Heart left ventricle (tissue), 13 donors: ENCODE data around the gene LGALS13.

Source experiments
- CTCF ChIP-seq, 12 donors: fragments of 200-600 bp; sonication (generic) in 4 of 12; IDR thresholded peaks; one replicate each; pipeline versions ENCODE4 v1.5.0 to v1.8.0; 2018 to 2022; ENCODE audit warnings: antibody characterized with exemption in 12 of 12, mild to moderate bottlenecking in 5 of 12
- POLR2A ChIP-seq, 2 donors: fragments of 450-650 bp; IDR thresholded peaks; one replicate each; pipeline ENCODE4 v1.6.1; 2017; ENCODE audit warnings: antibody characterized with exemption in 2 of 2, mild to moderate bottlenecking in 2 of 2, moderate library complexity in 2 of 2
- donor health status: ischemic (EF 13 %, LVEDD 7.1; RV severe dilation, severe dysfunction).
- donor health status: DM: no; HTN: yes; CAD: no.
- donor health status: DM: no; HTN: no; CAD: no.
- donor health status: ischemic (EF 25% LVEDD 6.9; RV normal size, moderate dysfunction).
- donor health status: ischemic (EF 25% LVEDD 5.7; RV mildly dilated, moderate dysfunction).
- donor health status: ischemic (EF 35%, LVEDD 5.7; RV mildly dilated, moderate dysfunction).
- donor health status: nonischemic (EF 11% LVEDD 7.7; RV severe dilation, severe dysfunction).
- donor health status: DM: yes; HTN: yes; CAD: no.
- donor health status: PGD.
- donor health status: ischemic (EF 29% LVEDD 5.4; RV normal size, mild dysfunction).
- donor health status: nonischemic (EF 23%, LVEDD 6.1; RV moderate dilation, normal function).

DNA sequence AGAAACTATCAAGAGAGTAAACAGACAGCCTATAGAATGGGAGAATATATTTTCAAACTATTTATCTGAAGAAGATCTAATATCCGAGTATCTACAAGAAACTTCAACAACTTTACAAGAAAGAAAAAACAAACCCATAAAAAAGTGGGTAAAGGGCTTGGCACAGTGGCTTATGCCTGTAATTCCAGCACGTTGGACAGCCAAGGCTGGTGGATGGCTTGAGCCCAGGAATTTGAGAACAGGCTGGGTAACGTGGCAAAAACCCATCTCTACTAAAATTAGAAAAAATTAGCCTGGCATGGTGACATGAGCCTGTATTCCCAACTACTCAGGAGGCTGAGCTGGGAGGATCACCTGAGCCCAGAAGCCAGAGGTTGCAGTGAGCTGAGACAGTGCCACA, 45.6 kb downstream of the LGALS13 start:
- TF ChIP-seq POLR2A (IDR thresholded peaks at IDR 0.05): no peak
- no peak for TF ChIP-seq CTCF (IDR thresholded peaks at IDR 0.05)
